ENCODE data around the gene CYB5R3. TPM values are rescaled to one million over a fixed set of nuclear protein-coding genes. Genes with fewer than 3 reads are reported as not detected.
"Not testable (repeated sequence)": the region's sequence is repeated elsewhere in the genome, so short reads cannot be mapped to it uniquely, and the experiment has no call there.

CYB5R3 gene
- total and polyA plus RNA-seq, 7 experiments from 2014 or later, result 34.3 to 74.1 (median 42.3) TPM

- Mint-ChIP-seq H3K27me3 (peaks cover 0 to 7% (median 0%) of the 10 kb centered on the region in 5 donors), H3K4me1 (peaks cover 0 to 3% (median 0%) of the 10 kb centered on the region in 7 donors), H3K36me3 (peaks cover 0 to 4% (median 0%) of the 10 kb centered on the region in 5 donors)
Measured at GRCh38 chr22:42678894-42679293, 29.7 kb upstream of the CYB5R3 start.

GRCh38 chr22:42677936-42678335 is 28.7 kb upstream of the CYB5R3 start:
- H3K4me3 ChIP-seq (ENCODE audit: low read length); CTCF ChIA-PET; POLR2A ChIA-PET; H3K36me3 ChIP-seq (ENCODE audit: control insufficient read depth in 2 of 3, insufficient read depth in 3 of 3, low read length in 3 of 3); H3K4me1 Mint-ChIP-seq; DNase-seq; H3K9me3 ChIP-seq (ENCODE audit: control insufficient read depth in 2 of 3, low read length in 3 of 3); H3K36me3 Mint-ChIP-seq; H3K4me1 ChIP-seq (ENCODE audit: control insufficient read depth in 2 of 2, insufficient read depth in 2 of 2, low read length in 2 of 2); H3K27ac ChIP-seq (ENCODE audit: low read depth, low read length); H3K27me3 Mint-ChIP-seq; ATAC-seq; H3K27me3 ChIP-seq (ENCODE audit: control insufficient read depth in 2 of 2, insufficient read depth in 2 of 2, low read length in 2 of 2); H3K4me3 Mint-ChIP-seq; H3K27ac Mint-ChIP-seq; intact Hi-C loops (cut with micrococcal nuclease): not testable (repeated sequence)
- H3K9me3 Mint-ChIP-seq, result peaks cover 0 to 25% (median 5%) of the 10 kb centered on the region in 11 donors

More at GRCh38 chr22:42678894-42679293, 29.7 kb upstream of the CYB5R3 start:
- no peak overlapping the region for H3K27ac ChIP-seq (ENCODE audit: low read depth, low read length)
- Mint-ChIP-seq H3K27ac (no peak overlapping the region), H3K9me3 (peaks cover 0 to 25% (median 5%) of the 10 kb centered on the region in 11 donors), H3K4me3 (no peak overlapping the region)
- intact Hi-C loops (cut with micrococcal nuclease), result no loop called here
- ChIA-PET CTCF (no interaction called here), POLR2A (no interaction called here)
- ATAC-seq (no peak), DNase-seq (no peak)
- no peaks in the 10 kb centered on the region for H3K36me3 ChIP-seq (ENCODE audit: control insufficient read depth in 2 of 3, insufficient read depth in 3 of 3, low read length in 3 of 3)
- H3K4me1 ChIP-seq (ENCODE audit: control insufficient read depth in 2 of 2, insufficient read depth in 2 of 2, low read length in 2 of 2), result no peaks in the 10 kb centered on the region
- no peaks in the 10 kb centered on the region for H3K27me3 ChIP-seq (ENCODE audit: control insufficient read depth in 2 of 2, insufficient read depth in 2 of 2, low read length in 2 of 2)
- H3K4me3 ChIP-seq (ENCODE audit: low read length), result no peak overlapping the region
- peaks cover 0 to 6% (median 0%) of the 10 kb centered on the region in 3 experiments for H3K9me3 ChIP-seq (ENCODE audit: control insufficient read depth in 2 of 3, low read length in 3 of 3)

GRCh38 chr22:42676059-42676607 is 26.9 kb upstream of the CYB5R3 start:
- peaks cover 0 to 25% (median 5%) of the 10 kb centered on the region in 11 donors for H3K9me3 Mint-ChIP-seq
- H3K4me1 ChIP-seq (ENCODE audit: control insufficient read depth in 2 of 2, insufficient read depth in 2 of 2, low read length in 2 of 2), result no peaks in the 10 kb centered on the region
- H3K27ac Mint-ChIP-seq, result no peak overlapping the region

GRCh38 chr22:42673898-42674401 is 24.8 kb upstream of the CYB5R3 start:
- H3K36me3 Mint-ChIP-seq, result no peaks in the 10 kb centered on the region
- CTCF ChIA-PET, result no interaction called here
- H3K9me3 Mint-ChIP-seq, result peaks cover 0 to 13% (median 2%) of the 10 kb centered on the region in 11 donors

More at GRCh38 chr22:42676059-42676607, 26.9 kb upstream of the CYB5R3 start:
- H3K9me3 ChIP-seq (ENCODE audit: control insufficient read depth in 2 of 3, low read length in 3 of 3), result peaks cover 0 to 6% (median 0%) of the 10 kb centered on the region in 3 experiments
- no peaks in the 10 kb centered on the region for H3K27me3 ChIP-seq (ENCODE audit: control insufficient read depth in 2 of 2, insufficient read depth in 2 of 2, low read length in 2 of 2)
- intact Hi-C loops (cut with micrococcal nuclease), result no loop called here
- H3K4me3 ChIP-seq (ENCODE audit: low read length), result no peak overlapping the region
- no peaks in the 10 kb centered on the region for H3K36me3 ChIP-seq (ENCODE audit: control insufficient read depth in 2 of 3, insufficient read depth in 3 of 3, low read length in 3 of 3)
- DNase-seq, result no peak
- CTCF ChIA-PET, result no interaction called here
- no peak for ATAC-seq
- POLR2A ChIA-PET, result no interaction called here
- no peak overlapping the region for H3K27ac ChIP-seq (ENCODE audit: low read depth, low read length)
- H3K27me3 Mint-ChIP-seq, result peaks cover 0 to 4% (median 0%) of the 10 kb centered on the region in 5 donors
- no peak overlapping the region for H3K4me3 Mint-ChIP-seq
- H3K4me1 Mint-ChIP-seq, result peaks cover 0 to 7% (median 4%) of the 10 kb centered on the region in 7 donors
- peaks cover 0 to 4% (median 0%) of the 10 kb centered on the region in 5 donors for H3K36me3 Mint-ChIP-seq

GRCh38 chr22:42673071-42673470 is 23.9 kb upstream of the CYB5R3 start:
- Mint-ChIP-seq H3K4me3 (peak overlapping the region in 1 of 10 donors; percentile 12), H3K4me1 (peaks cover 0 to 13% (median 8%) of the 10 kb centered on the region in 7 donors)
- H3K9me3 ChIP-seq (ENCODE audit: control insufficient read depth in 2 of 3, low read length in 3 of 3); H3K27me3 Mint-ChIP-seq; H3K36me3 ChIP-seq (ENCODE audit: control insufficient read depth in 2 of 3, insufficient read depth in 3 of 3, low read length in 3 of 3); H3K4me1 ChIP-seq (ENCODE audit: control insufficient read depth in 2 of 2, insufficient read depth in 2 of 2, low read length in 2 of 2); H3K27ac Mint-ChIP-seq; H3K36me3 Mint-ChIP-seq; H3K27ac ChIP-seq (ENCODE audit: low read depth, low read length); H3K9me3 Mint-ChIP-seq; intact Hi-C loops (cut with micrococcal nuclease); CTCF ChIA-PET; H3K4me3 ChIP-seq (ENCODE audit: low read length); ATAC-seq; POLR2A ChIA-PET; H3K27me3 ChIP-seq (ENCODE audit: control insufficient read depth in 2 of 2, insufficient read depth in 2 of 2, low read length in 2 of 2); DNase-seq: not testable (repeated sequence)

More at GRCh38 chr22:42673898-42674401, 24.8 kb upstream of the CYB5R3 start:
- DNase-seq, result no peak
- Histone ChIP-seq H3K4me3 (ENCODE audit: low read length) (no peak overlapping the region), H3K9me3 (ENCODE audit: control insufficient read depth in 2 of 3, low read length in 3 of 3) (peaks cover 0 to 3% (median 0%) of the 10 kb centered on the region in 3 experiments), H3K27me3 (ENCODE audit: control insufficient read depth in 2 of 2, insufficient read depth in 2 of 2, low read length in 2 of 2) (no peaks in the 10 kb centered on the region), H3K36me3 (ENCODE audit: control insufficient read depth in 2 of 3, insufficient read depth in 3 of 3, low read length in 3 of 3) (no peaks in the 10 kb centered on the region), H3K4me1 (ENCODE audit: control insufficient read depth in 2 of 2, insufficient read depth in 2 of 2, low read length in 2 of 2) (no peaks in the 10 kb centered on the region), H3K27ac (ENCODE audit: low read depth, low read length) (no peak overlapping the region)
- Mint-ChIP-seq H3K27me3 (peaks cover 0 to 4% (median 0%) of the 10 kb centered on the region in 5 donors), H3K4me3 (no peak overlapping the region), H3K27ac (no peak overlapping the region), H3K4me1 (peaks cover 0 to 13% (median 8%) of the 10 kb centered on the region in 7 donors)
- intact Hi-C loops (cut with micrococcal nuclease), result no loop called here
- ATAC-seq, result no peak
- POLR2A ChIA-PET, result interaction anchor here (0.5 kb wide), 1 partner anchor 127 kb away, joined by 3 read pairs; no protein-coding TSS in a partner anchor

GRCh38 chr22:42670921-42671709 is 21.9 kb upstream of the CYB5R3 start:
- Mint-ChIP-seq H3K4me3 (peak overlapping the region in 1 of 10 donors; percentile 18), H3K4me1 (peaks cover 0 to 13% (median 8%) of the 10 kb centered on the region in 7 donors), H3K36me3 (no peaks in the 10 kb centered on the region), H3K27ac (peak overlapping the region in 3 of 9 donors; percentile 26 to 45 (median 36)), H3K9me3 (no peaks in the 10 kb centered on the region), H3K27me3 (peaks cover 0 to 4% (median 0%) of the 10 kb centered on the region in 5 donors)
- ChIA-PET CTCF (no interaction called here), POLR2A (no interaction called here)
- DNase-seq (no peak), ATAC-seq (peak; percentile 40)
- Histone ChIP-seq H3K4me1 (ENCODE audit: control insufficient read depth in 2 of 2, insufficient read depth in 2 of 2, low read length in 2 of 2) (no peaks in the 10 kb centered on the region), H3K27me3 (ENCODE audit: control insufficient read depth in 2 of 2, insufficient read depth in 2 of 2, low read length in 2 of 2) (no peaks in the 10 kb centered on the region), H3K27ac (ENCODE audit: low read depth, low read length) (no peak overlapping the region), H3K36me3 (ENCODE audit: control insufficient read depth in 2 of 3, insufficient read depth in 3 of 3, low read length in 3 of 3) (no peaks in the 10 kb centered on the region), H3K9me3 (ENCODE audit: control insufficient read depth in 2 of 3, low read length in 3 of 3) (no peaks in the 10 kb centered on the region), H3K4me3 (ENCODE audit: low read length) (no peak overlapping the region)
- intact Hi-C loops (cut with micrococcal nuclease), result no loop called here

Measured in naive thymus-derived CD4-positive, alpha-beta T cell (primary cell).